Neural cell (in vitro differentiated cells): Measurements from ENCODE around the gene GLT8D2. TPM values are rescaled to one million over a fixed set of nuclear protein-coding genes. Genes with fewer than 3 reads are reported as not detected.
A peak's percentile ranks its signal among the peaks of the same experiment; 100 is the strongest.

Experiments
- H2AFZ ChIP-seq: fragments of 200-600, 300-800 bp; sonication (generic), shearing (Covaris generic); 2 replicates; pipeline ENCODE4 v1.6.0; 2014; ENCODE audit warnings: low read depth, mild to moderate bottlenecking, antibody characterized with exemption, low read length, moderate library complexity
- H3F3A ChIP-seq: fragments of 200-600 bp; shearing (Covaris generic); 2 replicates; pipeline ENCODE4 v1.6.1; 2016; ENCODE audit warnings: mild to moderate bottlenecking, moderate library complexity, mixed read lengths, antibody characterized with exemption, low read length; ENCODE audit not compliant: insufficient read depth, poor library complexity, severe bottlenecking
- H3K27ac ChIP-seq: fragments of 200-600, 300-800 bp; sonication (generic), shearing (Covaris generic); 2 replicates; pipeline ENCODE4 v1.5.1; 2014; ENCODE audit warnings: mild to moderate bottlenecking, low read length, moderate library complexity
- H3K27me3 ChIP-seq: fragments of 300-800, 200-600 bp; sonication (generic), shearing (Covaris generic); 2 replicates; pipeline ENCODE4 v1.6.0; 2014; ENCODE audit warnings: mild to moderate bottlenecking, low read depth, low read length, moderate library complexity; ENCODE audit not compliant: insufficient read depth
- H3K36me3 ChIP-seq: fragments of 300-800, 200-600 bp; sonication (generic), shearing (Covaris generic); 2 replicates; pipeline ENCODE4 v1.5.1; 2014; ENCODE audit warnings: mild to moderate bottlenecking, antibody characterized with exemption, low read length, moderate library complexity; ENCODE audit not compliant: insufficient read depth
- H3K4me2 ChIP-seq: fragments of 300-800, 200-600 bp; sonication (generic), shearing (Covaris generic); 2 replicates; pipeline ENCODE4 v1.6.0; 2014; ENCODE audit warnings: mild to moderate bottlenecking, low read length
- H3K4me3 ChIP-seq: fragments of 300-800, 200-600 bp; sonication (generic), shearing (Covaris generic); 2 replicates; pipeline ENCODE4 v1.5.1; 2014; ENCODE audit warnings: mild to moderate bottlenecking, low read length, moderate library complexity
- H3K79me2 ChIP-seq: fragments of 200-600 bp; shearing (Covaris generic); replicated peaks from 2 replicates; pipeline ENCODE4 v1.6.0; 2014; ENCODE audit warnings: mild to moderate bottlenecking, low read length, moderate library complexity; ENCODE audit not compliant: insufficient read depth
- H3K9ac ChIP-seq: fragments of 300-800, 200-600 bp; sonication (generic), shearing (Covaris generic); 2 replicates; pipeline ENCODE4 v1.6.1; 2016; ENCODE audit warnings: mild to moderate bottlenecking, low read length, mixed read lengths
- H3K9me2 ChIP-seq: fragments of 200-600 bp; shearing (Covaris generic); 2 replicates; pipeline ENCODE4 v1.6.1; 2016; ENCODE audit warnings: mild to moderate bottlenecking, low read length, mixed read lengths; ENCODE audit not compliant: insufficient read depth
- H3K9me3 ChIP-seq: fragments of 200-600, 300-800 bp; sonication (generic), shearing (Covaris generic); 2 replicates; pipeline ENCODE4 v1.6.1; 2016; ENCODE audit warnings: mild to moderate bottlenecking, mixed run types, low read length, moderate library complexity, mixed read lengths
- H4K20me1 ChIP-seq: fragments of 200-600 bp; shearing (Covaris generic); 2 replicates; pipeline ENCODE4 v1.6.1; 2016; ENCODE audit warnings: mild to moderate bottlenecking, mixed run types; ENCODE audit not compliant: insufficient read depth
- CTCF ChIP-seq: fragments of 450-650 bp; IDR thresholded peaks from 2 replicates; pipeline ENCODE4 v1.5.1; 2014; ENCODE audit warnings: antibody characterized with exemption, mild to moderate bottlenecking, moderate library complexity; ENCODE audit not compliant: poor library complexity, severe bottlenecking
- EP300 ChIP-seq: fragments of 450-650 bp; conservative IDR thresholded peaks from 2 replicates; pipeline ENCODE4 v1.6.1; 2014; ENCODE audit warnings: antibody characterized with exemption, mild to moderate bottlenecking, moderate library complexity; ENCODE audit not compliant: poor library complexity, severe bottlenecking
- EZH2 ChIP-seq: fragments of 200-600, 300-800 bp; shearing (Covaris generic), sonication (generic); IDR thresholded peaks from 2 replicates; pipeline ENCODE4 v1.6.1; 2014; ENCODE audit warnings: antibody characterized with exemption, low read length, borderline replicate concordance, mild to moderate bottlenecking; ENCODE audit not compliant: insufficient read depth, poor library complexity, severe bottlenecking
- MXI1 ChIP-seq: fragments of 450-650 bp; conservative IDR thresholded peaks from 2 replicates; pipeline ENCODE4 v1.6.1; 2014; ENCODE audit warnings: antibody characterized with exemption, mild to moderate bottlenecking; ENCODE audit not compliant: poor library complexity, severe bottlenecking
- POLR2AphosphoS5 ChIP-seq: IDR thresholded peaks from 2 replicates; pipeline ENCODE4 v1.6.1; 2012
- RAD21 ChIP-seq: fragments of 450-650 bp; conservative IDR thresholded peaks from 2 replicates; pipeline ENCODE4 v1.6.1; 2014; ENCODE audit warnings: antibody characterized with exemption, mild to moderate bottlenecking, moderate library complexity
- REST ChIP-seq: IDR thresholded peaks from 2 replicates; pipeline ENCODE4 v1.6.1; 2012; ENCODE audit warnings: borderline replicate concordance
- SMC3 ChIP-seq: fragments of 450-650 bp; conservative IDR thresholded peaks from 2 replicates; pipeline ENCODE4 v1.6.1; 2014; ENCODE audit warnings: antibody characterized with exemption, mild to moderate bottlenecking, moderate library complexity; ENCODE audit not compliant: poor library complexity
- polyA plus RNA-seq: library from polyadenylated mRNA; depleted of rRNA; stranded (reverse); fragments of >200 nt; gene quantifications from 2 replicates; pipeline ENCODE4 v1.2.3, GENCODE V29; 2014

The GLT8D2 gene
- polyA plus RNA-seq, 1 donor from 2014 or later: 8.3 TPM

GRCh38 chr12:104058802-104059201 is 8.8 kb upstream of the GLT8D2 start:
- TF ChIP-seq REST (no peak), EZH2 (no peak), MXI1 (no peak), CTCF (no peak)
- no peaks in the 10 kb centered on the region for H3K36me3 ChIP-seq

GRCh38 chr12:104057771-104058197 is 7.8 kb upstream of the GLT8D2 start:
- H3K27me3 ChIP-seq: no peaks in the 10 kb centered on the region
- no peaks in the 10 kb centered on the region for H4K20me1 ChIP-seq
- no peak overlapping the region for H2AFZ ChIP-seq
- H3K79me2 ChIP-seq: no peaks in the 10 kb centered on the region
- no peaks in the 10 kb centered on the region for H3F3A ChIP-seq
- no peaks in the 10 kb centered on the region for H3K9me3 ChIP-seq
- no peak overlapping the region for H3K9ac ChIP-seq
- H3K4me2 ChIP-seq: no peak overlapping the region
- H3K9me2 ChIP-seq: no peaks in the 10 kb centered on the region
- no peak overlapping the region for H3K4me3 ChIP-seq
- TF ChIP-seq POLR2AphosphoS5 (no peak), MXI1 (no peak), EP300 (no peak), CTCF (peak; percentile 63), RAD21 (peak; percentile 63), SMC3 (peak; percentile 31), EZH2 (no peak), REST (no peak)
- no peaks in the 10 kb centered on the region for H3K36me3 ChIP-seq
- no peak overlapping the region for H3K27ac ChIP-seq

More at GRCh38 chr12:104058802-104059201, 8.8 kb upstream of the GLT8D2 start:
- Histone ChIP-seq H3K9ac (no peak overlapping the region), H3K9me3 (no peaks in the 10 kb centered on the region), H3F3A (no peaks in the 10 kb centered on the region), H3K4me2 (no peak overlapping the region), H3K4me3 (no peak overlapping the region), H3K27me3 (no peaks in the 10 kb centered on the region), H2AFZ (no peak overlapping the region), H3K79me2 (no peaks in the 10 kb centered on the region), H3K27ac (no peak overlapping the region), H3K9me2 (no peaks in the 10 kb centered on the region), H4K20me1 (no peaks in the 10 kb centered on the region)
